BJ (cell line): ENCODE results near the gene GJC2. TPM values are rescaled to one million over a fixed set of nuclear protein-coding genes. Genes with fewer than 3 reads are reported as not detected.

Experiments
- CTCF ChIA-PET: fragments of 350-600 bp; formaldehyde crosslinking; extraction: SDS; loops from one replicate; lab custom pipeline; 2021; ENCODE audit warnings: antibody characterized with exemption, inconsistent platforms; lab: Yijun Ruan, JAX
- POLR2A ChIA-PET: fragments of 300-600 bp; sonication (Branson Sonifier 250); formaldehyde crosslinking; extraction: SDS; loops from one replicate; lab custom pipeline; 2021; ENCODE audit warnings: antibody characterized with exemption; lab: Charles Lee
- DNase-seq: peaks from one replicate; pipeline ENCODE4 v3.0.0-alpha.2; 2011; ENCODE audit warnings: low read depth
- H3K27me3 ChIP-seq: 2 replicates; pipeline ENCODE4 v1.6.0; 2011; ENCODE audit warnings: low read length; ENCODE audit not compliant: control insufficient read depth, insufficient read depth
- H3K36me3 ChIP-seq: 2 replicates; pipeline ENCODE4 v1.5.1; 2011; ENCODE audit warnings: low read length; ENCODE audit not compliant: control insufficient read depth, insufficient read depth
- H3K4me3 ChIP-seq: 2 replicates; pipeline ENCODE4 v1.5.1; 2011; ENCODE audit warnings: low read depth, mild to moderate bottlenecking, control low read depth, low read length
- polyA plus RNA-seq: library from polyadenylated mRNA; depleted of rRNA; stranded (reverse); fragments of >200 nt; gene quantifications from 2 replicates; pipeline ENCODE4 v1.2.3, GENCODE V29; 2011
- TF ChIP-seq, protein P1 (sequence below): IDR thresholded peaks from 2 replicates; pipeline ENCODE4 v1.5.1; 2011; ENCODE audit warnings: low read depth, mild to moderate bottlenecking, control low read depth, inconsistent platforms, low read length, moderate library complexity; ENCODE audit not compliant: insufficient read depth

The GJC2 gene
- polyA plus RNA-seq, 1 experiment: 0.92 TPM

DNA sequence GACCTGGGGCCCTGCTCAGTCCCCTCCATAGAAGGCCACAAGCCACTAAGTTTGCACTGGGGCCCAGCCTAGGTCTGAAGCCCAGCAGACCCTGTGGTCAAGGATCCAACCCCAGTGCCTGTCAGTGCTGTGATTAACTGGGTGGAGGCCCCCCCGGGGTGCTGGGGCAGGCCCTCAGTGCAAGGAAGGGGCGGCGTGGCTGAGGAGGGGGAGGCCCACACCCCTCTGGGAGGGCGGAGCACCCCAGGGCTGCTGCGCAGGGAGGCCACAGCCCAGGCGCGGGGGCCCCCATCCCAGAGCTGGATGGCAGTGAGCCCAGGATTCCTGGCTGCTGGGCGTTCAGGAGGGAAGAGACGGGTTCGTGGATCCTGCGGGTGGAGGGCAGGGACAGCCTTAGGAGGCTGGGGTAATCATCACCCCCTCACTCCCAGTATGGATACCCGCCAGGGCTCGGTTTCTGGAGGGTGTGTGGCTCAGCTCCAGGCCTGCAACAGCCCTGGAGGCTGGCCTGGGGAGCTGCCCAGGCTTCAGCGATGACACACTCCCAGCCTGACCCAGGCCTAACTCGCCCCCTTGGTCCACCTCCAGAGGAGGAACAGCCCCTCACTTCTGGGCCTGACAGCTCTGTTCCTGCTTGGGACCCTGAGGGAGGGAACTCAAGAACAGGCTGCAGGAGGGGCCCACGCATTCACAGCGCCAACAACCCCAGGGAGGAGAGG lies 890 bp downstream of the GJC2 start:
- ChIA-PET POLR2A (no interaction called here), CTCF (interaction anchor here (0.8 to 1.8 kb wide), 4 partner anchors 10 to 14 kb away, joined by 3 to 7 read pairs (median 4); partner anchors contain the start of gene GUK1)
- peaks cover 17% of the 10 kb centered on the region for H3K36me3 ChIP-seq

DNA sequence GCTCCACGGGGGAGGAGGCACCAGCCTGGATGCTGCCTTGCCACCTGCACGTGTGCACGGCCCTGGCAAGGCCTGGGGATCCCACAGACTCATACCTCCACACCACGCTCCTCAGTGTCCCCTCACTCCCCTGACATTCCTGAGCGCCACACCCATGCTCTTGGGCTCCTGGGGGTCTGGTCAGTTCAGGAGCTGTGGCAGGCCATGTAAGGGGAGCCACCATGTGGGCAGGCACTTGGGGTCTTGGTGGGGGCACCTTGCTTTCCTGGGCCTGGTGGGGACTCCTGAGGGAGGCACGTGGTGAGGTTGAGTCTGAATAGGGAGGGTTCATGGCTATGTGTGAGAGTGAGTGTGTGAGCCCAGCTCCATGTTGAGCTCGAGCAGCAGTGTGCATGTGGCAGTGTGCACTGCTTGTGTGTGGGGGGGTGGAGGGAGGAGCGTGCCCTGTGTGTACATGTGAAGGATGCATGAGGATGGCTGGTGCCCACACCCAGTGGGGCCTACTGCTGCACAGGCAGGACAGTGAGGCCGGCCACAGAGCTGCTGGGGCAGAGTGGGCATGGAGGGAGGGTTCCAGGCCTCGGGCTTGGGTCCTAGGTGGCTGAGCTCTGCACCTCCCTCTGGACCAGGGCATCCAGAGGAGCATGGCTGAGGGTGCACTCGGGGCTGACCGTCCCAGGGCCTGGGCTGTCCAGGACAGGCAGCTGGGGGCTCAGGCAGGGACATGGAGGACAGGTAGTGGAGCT lies 1.6 kb downstream of the GJC2 start:
- Histone ChIP-seq H3K36me3 (peaks cover 14% of the 10 kb centered on the region), H3K27me3 (no peaks in the 10 kb centered on the region), H3K4me3 (no peak overlapping the region)
- ChIA-PET CTCF (interaction anchor here (0.8 to 3.2 kb wide), 5 partner anchors 10 to 21 kb away, joined by 3 to 12 read pairs (median 4); partner anchors contain the start of genes GUK1 and IBA57), POLR2A (no interaction called here)
- TF ChIP-seq, protein P1, sequence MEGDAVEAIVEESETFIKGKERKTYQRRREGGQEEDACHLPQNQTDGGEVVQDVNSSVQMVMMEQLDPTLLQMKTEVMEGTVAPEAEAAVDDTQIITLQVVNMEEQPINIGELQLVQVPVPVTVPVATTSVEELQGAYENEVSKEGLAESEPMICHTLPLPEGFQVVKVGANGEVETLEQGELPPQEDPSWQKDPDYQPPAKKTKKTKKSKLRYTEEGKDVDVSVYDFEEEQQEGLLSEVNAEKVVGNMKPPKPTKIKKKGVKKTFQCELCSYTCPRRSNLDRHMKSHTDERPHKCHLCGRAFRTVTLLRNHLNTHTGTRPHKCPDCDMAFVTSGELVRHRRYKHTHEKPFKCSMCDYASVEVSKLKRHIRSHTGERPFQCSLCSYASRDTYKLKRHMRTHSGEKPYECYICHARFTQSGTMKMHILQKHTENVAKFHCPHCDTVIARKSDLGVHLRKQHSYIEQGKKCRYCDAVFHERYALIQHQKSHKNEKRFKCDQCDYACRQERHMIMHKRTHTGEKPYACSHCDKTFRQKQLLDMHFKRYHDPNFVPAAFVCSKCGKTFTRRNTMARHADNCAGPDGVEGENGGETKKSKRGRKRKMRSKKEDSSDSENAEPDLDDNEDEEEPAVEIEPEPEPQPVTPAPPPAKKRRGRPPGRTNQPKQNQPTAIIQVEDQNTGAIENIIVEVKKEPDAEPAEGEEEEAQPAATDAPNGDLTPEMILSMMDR: no peak
- DNase-seq: no peak

More for the DNA sequence above, 890 bp downstream of the GJC2 start:
- no peak overlapping the region for H3K4me3 ChIP-seq
- H3K27me3 ChIP-seq: no peaks in the 10 kb centered on the region
- TF ChIP-seq, protein P1: no peak
- no peak for DNase-seq

DNA sequence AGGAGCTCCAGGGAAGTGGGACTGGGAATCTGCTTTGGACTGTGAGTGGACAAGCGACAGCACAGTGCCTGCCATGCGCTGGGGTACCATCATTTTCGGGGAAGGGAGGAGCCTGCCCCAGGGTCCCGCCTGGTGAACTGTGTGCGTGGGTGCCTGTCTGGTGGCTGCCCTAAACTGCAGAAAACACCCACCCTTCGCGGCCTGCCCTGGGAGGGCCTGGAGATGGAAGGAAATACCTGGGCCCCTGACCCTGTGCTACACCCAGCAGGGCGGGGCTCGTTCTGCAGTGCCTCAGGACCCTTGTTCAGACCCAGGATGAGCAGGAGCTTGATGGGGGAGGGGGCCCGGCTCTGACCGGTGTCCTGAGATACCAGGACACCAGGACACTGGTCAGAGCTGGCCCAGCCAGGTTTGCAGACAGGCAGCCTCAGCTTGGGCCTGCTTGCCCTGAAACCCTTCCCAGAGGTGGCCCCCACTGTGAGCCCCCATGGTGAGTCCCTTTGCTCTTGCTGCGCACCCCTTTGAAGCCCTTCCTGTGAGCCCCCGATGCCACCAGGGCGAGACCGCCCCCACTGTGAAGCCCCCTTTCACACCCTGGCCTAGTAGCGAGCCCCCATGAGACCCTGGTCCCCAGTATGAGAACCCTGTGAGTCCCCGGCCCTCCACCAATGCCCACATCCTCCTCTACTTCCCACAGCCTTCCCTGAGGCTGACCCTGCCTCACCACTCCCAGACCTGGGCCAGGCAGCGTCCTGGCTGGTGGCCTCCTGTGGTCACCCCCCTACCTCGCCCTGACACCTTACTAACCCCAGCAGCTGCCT lies 2.6 kb downstream of the GJC2 start:
- ChIA-PET CTCF (interaction anchor here (1.2 to 3.2 kb wide), 4 partner anchors 12 to 348 kb away, joined by 3 to 12 read pairs (median 4); partner anchors contain the start of genes GUK1 and IBA57), POLR2A (no interaction called here)

DNA sequence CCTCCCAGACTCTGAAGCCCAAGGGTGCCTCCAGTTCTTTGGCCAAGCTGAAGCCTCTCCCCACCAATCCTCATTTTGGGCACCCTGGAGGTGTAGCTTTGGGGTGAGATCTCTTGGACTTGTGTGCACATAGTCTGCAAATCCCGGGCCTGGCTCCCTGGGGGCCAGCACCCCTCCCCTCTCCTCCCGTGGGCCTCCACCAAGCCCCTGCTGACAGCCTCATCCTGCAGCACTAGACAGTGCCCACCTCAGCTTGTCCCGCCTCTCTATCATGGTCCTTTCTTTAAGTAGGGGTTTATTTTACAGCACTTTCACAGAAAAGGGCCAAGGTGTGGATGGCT lies 3.2 kb downstream of the GJC2 start:
- DNase-seq: no peak
- Histone ChIP-seq H3K27me3 (no peaks in the 10 kb centered on the region), H3K4me3 (no peak overlapping the region), H3K36me3 (peaks cover 7% of the 10 kb centered on the region)
- TF ChIP-seq, protein P1: no peak
- ChIA-PET CTCF (interaction anchor here (1.6 to 3.2 kb wide), 2 partner anchors 12 to 347 kb away, joined by 4 to 12 read pairs; partner anchors contain the start of gene IBA57), POLR2A (no interaction called here)

More for the DNA sequence above, 2.6 kb downstream of the GJC2 start:
- no peak overlapping the region for H3K4me3 ChIP-seq
- TF ChIP-seq, protein P1: no peak
- no peaks in the 10 kb centered on the region for H3K27me3 ChIP-seq
- DNase-seq: no peak
- H3K36me3 ChIP-seq: peaks cover 9% of the 10 kb centered on the region
